Measurements from ENCODE around the gene DSTN.

The DSTN gene

DNA sequence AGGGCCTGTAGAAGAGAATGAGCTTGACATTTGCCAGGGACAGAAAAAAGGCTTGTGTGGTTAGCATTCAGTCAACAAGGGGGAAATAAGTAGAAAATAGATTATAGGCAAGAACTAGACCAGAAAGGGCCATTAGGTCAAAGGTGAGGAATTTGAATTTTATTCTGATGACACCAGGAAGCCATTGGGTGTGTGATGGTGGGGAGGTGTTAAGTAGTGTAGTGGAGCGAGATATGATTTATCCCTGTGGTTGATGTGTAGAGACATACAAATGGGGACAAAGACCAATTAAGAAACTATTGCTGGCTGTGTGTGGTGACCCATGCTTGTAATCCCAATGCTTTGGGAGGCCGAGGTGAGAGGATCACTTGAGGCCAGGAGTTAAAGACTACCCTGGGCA, 11.0 kb downstream of the DSTN start:
- DNase-seq (ENCODE audit: low spot score), result no peak

DNA sequence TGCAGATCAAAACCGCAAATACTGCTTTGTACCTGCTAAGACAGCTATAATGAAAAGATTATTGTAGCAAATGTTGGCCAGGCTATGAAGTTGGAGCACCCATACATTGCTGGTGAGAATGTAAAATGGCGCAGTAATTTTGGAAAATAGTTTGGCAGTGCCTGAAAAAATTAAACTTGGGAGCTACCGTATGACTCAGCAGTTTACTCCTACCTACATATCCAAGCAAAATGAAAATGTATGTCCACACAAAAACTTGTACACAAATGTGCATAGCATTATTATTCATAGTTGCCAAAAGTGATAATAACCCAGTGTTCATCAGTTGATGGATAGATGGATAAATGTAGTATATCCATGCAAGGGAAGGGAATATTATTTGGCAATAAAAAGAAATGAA, 13.3 kb downstream of the DSTN start:
- no peak for DNase-seq (ENCODE audit: low spot score)

DNA sequence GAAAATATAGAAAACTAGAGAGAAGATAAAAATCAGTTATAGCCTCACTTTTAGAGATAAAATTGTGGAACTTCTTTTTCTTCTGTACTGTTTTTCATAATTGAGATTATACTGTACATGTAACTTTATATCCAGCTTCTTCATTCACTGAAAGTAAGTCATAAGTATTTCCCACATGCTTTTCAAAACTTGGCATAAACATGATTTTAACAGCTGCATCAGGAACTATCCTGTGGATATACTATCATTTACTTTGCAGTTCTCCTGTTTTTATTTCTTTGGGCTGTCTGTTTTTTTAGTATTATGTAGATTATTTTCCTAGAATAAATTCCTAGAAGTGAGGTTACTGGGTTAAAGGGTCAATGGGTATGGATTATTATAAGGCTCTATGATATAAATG, 14.8 kb downstream of the DSTN start:
- no peak for DNase-seq (ENCODE audit: low spot score)

DNA sequence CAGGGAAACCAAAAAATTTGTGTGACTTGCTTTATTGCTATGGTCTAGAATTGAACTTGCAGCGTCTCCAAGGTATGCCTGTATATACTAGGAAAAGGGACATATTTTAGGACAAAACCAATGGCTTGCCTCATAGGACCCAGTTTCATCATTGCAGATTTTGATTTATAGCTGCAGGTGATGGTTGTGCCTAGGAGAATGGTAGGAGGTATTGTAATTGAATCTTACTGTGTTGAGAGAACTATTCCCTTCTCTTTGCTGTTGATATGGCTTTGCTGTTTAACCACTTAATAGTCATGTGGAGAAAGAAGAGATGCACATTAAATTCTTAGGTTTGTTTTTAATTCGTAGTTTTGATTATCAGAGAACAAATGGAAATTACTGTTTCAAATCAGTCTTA, 16.4 kb downstream of the DSTN start:
- DNase-seq (ENCODE audit: low spot score), result no peak

DNA sequence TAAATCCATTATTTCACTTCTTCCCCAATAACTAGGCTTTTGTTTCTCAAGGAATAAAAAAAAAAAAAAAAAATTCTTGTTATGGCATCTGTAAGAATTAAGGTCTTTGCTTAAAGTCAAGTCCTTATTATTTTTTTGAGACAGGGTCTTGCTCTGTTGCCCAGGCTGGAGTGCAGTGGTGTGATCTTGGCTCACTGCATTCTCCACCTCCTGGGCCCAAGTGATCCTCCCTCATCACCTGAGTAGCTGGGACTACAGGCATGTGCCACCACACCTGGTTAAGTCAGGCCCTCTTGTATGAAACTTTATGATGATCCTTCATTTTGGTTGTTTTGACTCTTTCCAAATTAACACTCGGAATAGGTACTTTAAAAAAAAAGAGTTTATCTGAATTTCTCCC, 17.3 kb downstream of the DSTN start:
- DNase-seq (ENCODE audit: low spot score), result no peak

DNA sequence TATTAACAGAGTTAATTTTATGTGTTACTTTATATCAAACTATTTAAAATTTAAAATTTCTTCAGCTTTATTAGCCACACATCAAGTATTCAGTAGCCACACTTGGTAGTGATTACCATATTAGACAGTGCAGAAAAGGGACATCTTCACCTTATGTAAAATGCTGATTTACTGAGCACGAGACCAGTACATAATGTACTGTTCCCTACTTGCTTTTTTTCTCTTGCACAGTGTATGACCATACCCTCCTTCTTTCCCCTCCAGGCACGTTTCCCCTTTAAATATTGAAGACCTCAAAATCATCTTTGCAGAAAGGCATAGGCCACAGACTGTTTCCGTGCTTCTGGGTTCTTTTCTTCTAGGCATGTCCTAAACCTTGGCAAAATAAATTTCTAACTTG, 17.9 kb downstream of the DSTN start:
- DNase-seq (ENCODE audit: low spot score), result no peak

DNA sequence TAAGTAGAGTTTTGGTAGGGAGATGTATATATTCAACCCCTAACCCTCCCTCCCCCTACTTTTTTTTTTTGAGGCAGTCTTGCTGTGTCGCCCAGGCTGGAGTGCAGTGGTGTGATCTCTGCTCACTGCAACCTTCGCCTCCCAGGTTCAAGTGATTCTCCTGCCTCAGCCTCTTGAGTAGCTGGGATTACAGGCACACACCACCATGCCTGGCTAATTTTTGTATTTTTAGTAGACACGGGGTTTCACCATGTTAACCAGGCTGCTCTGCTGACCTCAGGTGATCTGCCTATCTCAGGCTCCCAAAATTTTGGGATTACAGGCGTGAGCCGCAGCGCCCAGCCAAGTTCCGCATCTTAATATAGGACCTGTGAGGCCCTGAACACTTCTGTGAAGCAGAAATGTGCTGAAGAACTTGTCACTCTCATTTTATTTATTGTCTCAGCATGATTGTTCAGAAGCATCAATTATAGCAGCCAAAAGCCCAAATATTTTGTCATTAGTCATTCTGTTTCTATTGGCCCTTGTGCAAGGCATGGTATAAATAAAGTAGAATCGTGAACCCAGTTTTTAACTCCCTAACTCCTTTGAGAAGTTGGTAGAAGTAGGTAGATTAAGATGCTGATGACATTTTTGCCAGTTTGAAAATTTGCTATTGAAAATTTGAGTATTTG, 19.4 kb downstream of the DSTN start:
- no peak for DNase-seq (ENCODE audit: low spot score)

DNA sequence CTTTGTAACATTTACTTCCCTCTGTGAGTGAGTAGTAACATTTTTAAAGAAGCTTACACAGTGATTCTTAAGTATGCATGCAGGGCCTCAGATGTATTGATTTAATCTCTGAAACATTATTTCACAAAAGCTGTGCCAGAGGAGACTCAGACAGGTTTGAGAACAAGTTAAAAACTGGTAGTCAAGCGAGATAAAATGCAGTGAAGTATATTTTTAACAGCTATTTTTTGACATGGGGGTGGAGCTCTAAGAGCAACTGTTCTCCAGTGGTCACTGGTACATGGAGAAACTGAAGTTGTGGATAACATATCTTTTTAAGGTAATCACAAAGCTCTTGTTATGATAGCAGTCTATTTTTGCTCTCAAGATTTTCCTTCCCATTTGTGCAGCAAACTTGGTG, 20.4 kb downstream of the DSTN start:
- DNase-seq (ENCODE audit: low spot score), result no peak

DNA sequence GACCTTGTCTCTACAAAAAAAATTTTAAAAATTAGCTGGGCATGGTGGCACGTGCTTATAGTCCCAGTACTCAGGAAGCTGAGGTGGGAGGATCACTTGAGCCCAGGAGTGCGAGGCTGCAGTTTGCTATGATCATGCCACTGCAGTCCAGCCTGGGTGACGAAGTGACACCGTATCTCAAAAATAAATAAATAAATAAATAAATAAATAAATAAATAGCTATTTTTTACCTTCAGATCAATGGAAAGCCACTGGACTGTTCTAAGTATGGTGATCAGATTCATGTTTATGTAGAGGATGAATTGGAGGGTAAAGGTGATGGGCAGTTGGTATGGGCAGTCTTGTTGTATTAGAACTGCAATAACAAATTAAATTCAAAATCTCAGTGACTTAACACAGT, 24.0 kb downstream of the DSTN start:
- no peak for DNase-seq (ENCODE audit: low spot score)

DNA sequence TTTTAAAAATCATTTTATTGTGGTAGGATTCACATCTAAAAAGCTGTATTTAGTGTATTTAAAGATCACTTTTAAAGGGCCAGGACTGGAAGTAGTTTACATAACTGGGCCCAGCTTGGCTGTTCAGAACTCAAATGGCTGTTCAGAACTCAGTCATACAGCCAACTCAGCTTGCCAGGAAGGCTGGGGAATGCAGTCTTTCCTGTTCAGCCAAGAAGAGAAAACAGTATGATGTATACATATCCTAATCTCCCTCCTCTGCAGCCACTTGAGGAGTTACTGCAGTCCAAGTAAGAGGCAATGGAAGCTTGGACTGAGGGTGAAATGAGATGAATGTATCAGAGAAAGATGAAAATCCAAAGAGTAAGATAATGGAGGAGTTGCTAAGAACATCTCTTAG, 24.6 kb downstream of the DSTN start:
- DNase-seq (ENCODE audit: low spot score), result no peak

DNA sequence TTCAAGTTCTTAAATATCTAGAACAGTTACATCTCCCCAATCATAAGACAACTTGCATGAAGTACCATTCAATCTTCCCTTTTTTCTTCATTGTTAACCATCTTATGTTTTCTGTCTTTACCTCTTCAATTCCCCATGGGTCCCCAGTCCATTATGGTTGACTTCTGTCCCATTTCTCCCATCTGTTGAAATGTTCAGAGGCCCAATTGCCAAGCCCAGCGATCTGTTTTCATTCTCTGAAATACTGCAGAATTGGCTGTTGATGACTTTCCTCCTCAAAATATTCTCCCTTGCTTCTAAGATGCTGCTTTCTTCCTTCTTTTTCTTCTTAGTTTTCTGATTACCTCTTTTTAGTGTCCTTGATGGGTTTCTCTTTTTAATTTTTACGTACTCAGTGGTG, 26.0 kb downstream of the DSTN start:
- DNase-seq (ENCODE audit: low spot score), result no peak

DNA sequence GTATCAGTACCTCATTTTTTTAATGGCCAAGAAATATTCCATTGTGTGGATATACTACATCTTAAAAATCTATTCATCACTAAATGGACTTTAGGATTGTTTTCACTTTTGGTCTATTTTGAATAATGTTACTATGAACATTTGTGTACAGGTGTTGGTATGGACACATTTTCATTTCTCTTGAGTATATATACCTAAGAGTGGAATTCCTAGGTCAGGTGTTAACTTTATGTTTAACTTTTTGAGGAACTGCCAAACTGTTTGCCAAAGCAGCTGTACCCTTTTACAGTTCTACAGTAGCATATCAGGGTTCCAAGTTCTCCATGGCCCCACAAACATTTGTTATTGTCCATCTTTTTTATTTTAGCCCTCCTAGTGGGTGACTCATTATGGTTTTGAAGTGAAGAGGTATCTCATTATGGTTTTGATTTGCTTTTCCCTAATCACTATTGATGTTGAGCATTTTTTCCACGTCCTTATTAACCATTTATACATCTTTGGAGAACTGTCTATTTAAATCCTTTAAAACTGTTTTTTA, 28.2 kb downstream of the DSTN start:
- DNase-seq (ENCODE audit: low spot score), result no peak

DNA sequence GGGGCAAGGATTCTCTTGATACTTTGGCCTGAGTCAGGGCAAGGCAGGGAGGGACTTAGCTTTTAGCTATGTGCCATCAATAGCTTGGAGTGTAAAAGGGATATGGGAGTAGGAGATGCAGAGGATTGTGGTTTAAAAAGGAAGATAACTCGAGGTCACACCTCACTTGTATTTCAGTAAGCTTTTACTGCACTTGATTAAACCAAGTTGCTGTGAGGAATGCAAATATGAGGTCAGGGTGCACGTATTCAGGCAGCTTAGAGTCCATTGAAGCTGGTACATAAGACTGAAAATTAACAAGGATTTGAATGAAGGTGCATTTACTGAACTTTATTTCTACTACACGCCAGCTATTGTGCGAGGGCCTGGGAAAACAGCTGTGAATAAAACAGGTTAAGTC, 32.1 kb downstream of the DSTN start:
- DNase-seq (ENCODE audit: low spot score), result no peak

DNA sequence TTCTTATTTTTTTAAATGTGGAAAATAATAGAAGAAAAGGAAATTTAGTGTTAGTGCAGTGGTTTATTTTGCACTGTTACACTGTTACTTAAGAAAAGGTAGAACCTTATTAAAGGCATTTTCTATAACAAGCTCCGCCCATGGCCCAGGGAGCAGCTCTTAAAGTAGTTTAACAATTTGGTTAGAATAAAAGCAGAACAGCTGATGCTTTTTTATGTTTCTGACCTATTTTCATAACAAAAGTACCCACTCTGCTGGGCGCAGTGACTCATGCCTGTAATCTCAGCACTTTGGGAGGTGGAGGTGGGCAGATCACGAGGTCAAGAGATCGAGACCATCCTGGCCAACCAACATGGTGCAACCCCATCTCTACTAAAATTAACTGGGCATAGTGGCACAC, 32.6 kb downstream of the DSTN start:
- no peak for DNase-seq (ENCODE audit: low spot score)

DNA sequence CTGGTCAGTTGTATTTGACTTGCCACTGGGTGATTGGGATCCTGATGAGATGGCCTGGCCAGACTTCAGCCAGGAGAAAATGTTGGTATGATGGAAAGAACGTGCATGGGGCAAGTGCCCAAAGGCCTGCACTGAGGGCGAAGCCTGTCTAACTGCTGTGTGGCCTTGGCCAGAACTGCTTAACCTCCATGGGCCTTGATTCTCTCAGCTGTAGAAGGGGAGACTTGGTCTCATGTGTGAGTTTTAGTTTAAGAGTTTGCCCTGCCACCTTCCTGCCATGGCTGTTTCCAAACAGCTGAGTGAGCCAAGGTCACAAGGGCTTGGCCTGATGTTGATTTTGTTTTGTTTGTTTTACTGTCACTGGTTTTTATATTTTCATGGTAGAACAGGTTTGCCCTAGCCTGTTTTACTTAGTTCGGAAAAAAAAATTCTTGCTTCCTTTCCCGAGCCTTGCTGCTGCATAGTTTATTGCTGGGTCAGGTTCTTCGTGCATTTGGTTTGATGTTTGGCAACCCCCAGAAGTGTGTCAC, 35.3 kb downstream of the DSTN start:
- no peak for DNase-seq (ENCODE audit: low spot score)

DNA sequence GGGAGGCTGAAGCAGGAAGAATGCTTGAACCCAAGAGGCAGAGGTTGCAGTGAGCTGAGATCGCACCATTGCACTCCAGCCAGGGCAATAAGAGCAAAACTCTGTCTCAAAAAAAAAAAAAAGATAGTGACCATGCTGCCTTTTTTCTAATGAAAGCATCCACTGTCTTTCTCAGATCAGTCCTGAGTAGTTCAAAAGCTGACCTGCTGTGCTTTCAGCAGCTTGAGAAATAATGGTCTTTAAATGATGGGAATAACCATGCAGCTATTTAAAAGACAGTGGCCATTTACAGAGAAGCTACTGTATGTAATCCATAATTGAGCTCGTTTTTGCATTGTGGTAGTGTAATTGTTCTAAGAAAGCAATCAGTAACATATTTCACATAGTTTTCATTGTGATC, 36.1 kb downstream of the DSTN start:
- DNase-seq (ENCODE audit: low spot score), result no peak

DNA sequence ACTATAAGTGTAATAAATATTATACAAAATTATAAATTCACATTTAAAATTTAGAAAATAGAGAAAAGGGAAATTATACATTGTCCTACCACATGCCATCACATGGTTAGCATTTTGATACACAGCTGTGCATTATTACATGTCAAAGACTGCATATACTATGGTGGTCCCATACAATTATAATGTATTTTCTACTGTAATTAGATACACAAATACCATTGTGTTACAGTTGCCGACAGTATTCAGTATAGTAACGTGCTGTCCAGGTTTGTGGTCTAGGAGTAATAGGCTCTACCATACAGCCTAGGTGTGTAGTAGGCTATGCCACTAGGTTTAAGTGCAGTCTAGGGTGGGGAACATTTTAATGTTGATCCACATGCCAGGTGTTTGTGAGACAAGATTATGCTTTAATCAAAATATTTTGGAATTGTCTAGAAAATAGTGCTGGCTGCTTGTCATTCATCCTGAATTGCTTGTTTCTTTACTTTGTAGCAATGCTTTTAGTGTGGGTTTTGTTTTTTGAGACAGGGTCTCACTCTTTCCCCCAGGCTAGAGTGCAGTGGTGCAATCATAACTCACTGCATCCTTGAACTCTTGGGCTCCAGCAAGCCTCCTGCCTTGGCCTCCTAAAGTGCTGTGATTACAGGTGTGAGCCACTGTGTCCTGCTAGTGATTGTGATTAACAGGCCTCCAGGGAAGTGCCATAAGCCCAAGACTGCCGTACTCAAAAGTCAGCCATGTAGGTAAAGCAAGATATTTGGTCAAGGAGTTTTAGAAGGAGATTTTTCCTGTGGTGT, 39.0 kb downstream of the DSTN start:
- no peak for DNase-seq (ENCODE audit: low spot score)

DNA sequence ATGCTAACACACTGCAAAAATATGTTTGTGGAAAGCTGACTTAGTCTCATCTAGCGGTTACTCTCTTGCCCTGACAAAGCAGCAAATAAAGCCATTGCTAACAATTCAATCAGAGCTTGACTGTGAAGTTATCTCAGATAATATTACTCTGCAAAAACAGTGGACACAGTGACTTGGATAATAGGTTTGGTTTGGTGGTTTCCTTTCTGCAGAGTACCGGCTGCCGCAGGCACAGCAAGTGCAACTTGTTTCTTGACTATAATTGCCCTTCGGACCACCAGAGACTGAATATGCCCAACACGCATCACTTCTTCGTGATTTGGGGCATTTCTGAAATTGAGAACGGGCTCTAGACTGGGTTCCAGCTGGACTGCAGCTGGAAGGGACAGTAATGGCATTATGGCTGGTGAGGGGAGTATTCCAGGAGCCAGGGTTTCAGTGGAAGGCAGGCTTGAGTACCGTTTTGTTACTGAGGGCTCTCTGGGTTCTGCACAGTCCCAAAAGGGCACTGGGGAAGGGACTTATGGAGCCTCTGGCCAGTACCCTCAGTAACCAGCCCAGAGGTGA, 40.0 kb downstream of the DSTN start:
- DNase-seq (ENCODE audit: low spot score), result no peak

DNA sequence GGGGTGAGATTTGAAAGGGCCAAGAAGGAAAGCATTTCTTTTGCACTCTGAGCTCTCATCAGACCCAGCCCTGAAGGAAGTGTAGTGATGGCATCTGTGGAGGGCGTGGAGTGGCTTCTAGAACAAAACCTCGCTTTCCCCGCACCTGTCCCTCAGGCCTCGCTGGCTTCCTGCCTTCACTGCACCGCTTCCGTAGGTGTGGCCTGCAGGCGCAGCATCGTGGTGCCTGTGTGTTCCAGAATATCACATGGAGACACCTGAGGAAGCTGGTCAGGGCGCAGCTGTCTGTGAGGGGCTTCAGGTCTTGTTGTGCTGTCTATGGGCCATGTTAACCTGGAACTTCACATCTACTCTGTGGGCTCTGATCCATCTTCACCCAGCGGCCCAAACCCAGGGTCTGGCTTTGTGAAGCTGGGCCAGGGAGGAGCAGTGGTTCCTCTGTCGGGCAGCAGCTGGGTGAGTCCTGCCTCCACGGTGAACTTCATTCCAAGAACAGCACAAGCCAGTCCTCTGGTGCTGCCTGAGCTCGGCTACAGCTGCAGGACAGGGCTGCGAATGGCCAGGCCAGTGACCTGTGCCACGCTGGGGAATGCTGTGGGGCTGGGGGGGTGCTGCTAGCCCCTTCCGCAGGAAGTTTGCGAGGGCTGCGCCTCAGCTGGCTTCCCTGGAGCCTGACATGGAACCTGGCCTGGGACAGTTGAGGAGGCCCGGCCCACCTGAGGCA, 40.9 kb downstream of the DSTN start:
- DNase-seq (ENCODE audit: low spot score), result peak; percentile 49

DNA sequence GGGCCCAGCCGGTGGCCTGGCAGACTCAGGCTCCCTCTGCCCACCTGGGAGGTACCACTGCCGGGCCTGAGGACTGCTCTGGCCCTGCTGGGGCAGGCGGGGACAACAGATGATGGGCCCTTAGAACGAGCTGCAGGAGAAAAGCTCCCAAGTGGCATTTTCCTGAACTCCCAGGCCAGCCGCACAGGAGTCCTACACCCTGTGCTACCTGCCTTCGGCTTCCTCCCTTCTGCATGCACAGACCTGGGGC, 41.3 kb downstream of the DSTN start:
- no peak for DNase-seq (ENCODE audit: low spot score)

DNA sequence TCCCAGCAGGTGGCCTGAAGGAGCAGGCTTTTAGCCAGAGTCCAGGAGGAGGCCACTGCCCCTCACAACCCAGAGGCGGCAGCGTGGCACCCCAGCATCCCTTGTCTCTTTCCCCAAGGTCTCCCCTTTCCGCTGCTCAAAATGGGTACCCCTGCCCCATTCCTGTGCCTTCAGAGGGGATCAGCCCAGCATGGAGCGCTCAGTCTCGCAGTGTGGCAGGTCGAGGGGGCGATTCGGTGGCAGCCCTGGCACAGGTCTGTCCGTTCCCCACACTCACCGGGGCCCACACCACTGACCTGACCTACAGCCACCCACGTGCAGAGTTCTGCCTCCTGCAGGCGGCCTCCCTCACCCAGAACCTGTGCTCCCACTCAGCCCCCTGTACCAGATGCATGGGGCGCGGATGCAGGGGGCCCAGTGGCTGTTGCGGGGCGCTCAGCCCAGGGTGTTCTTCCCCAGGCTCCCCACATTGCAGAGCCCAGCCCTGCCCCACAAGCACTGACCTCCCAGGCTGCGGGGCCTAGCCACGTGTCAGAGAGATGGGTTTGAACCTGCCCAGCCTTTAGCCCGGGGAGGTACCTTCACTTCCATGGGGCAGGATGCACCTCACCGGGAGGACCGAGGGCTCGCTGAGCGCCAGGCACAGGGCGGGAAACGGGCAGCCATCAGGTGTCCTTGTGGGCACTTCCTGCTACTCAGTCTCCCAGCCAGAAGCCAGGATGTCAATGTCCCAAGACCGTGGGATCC, 41.8 kb downstream of the DSTN start:
- peak; percentile 54 for DNase-seq (ENCODE audit: low spot score)

Measured in ecto neural progenitor cell (in vitro differentiated cells).